ENCODE results near the gene FLVCR2.

The FLVCR2 gene

GRCh38 chr14:75628816-75629215 lies 50.4 kb downstream of the FLVCR2 start:
- H3K4me3 ChIP-seq (ENCODE audit: low read depth, low read length): no peak overlapping the region
- in situ Hi-C loops (cut with HindIII; ENCODE audit: low sequenced_read_pairs): no loop called here
- no peak for TF ChIP-seq CTCF (IDR thresholded peaks at IDR 0.05; ENCODE audit: low read depth, low read length, missing control alignments)
- no peak for DNase-seq (ENCODE audit: low read depth)

GRCh38 chr14:75630695-75631452 lies 52.5 kb downstream of the FLVCR2 start:
- in situ Hi-C loops (cut with HindIII; ENCODE audit: low sequenced_read_pairs): no loop called here
- H3K4me3 ChIP-seq (ENCODE audit: low read depth, low read length): no peak overlapping the region
- no peak for DNase-seq (ENCODE audit: low read depth)
- TF ChIP-seq CTCF (IDR thresholded peaks at IDR 0.05; ENCODE audit: low read depth, low read length, missing control alignments): no peak

GRCh38 chr14:75631453-75631831 lies 53.0 kb downstream of the FLVCR2 start:
- no peak overlapping the region for H3K4me3 ChIP-seq (ENCODE audit: low read depth, low read length)
- DNase-seq (ENCODE audit: low read depth): no peak
- TF ChIP-seq CTCF (IDR thresholded peaks at IDR 0.05; ENCODE audit: low read depth, low read length, missing control alignments): no peak
- in situ Hi-C loops (cut with HindIII; ENCODE audit: low sequenced_read_pairs): no loop called here

- DNase-seq (ENCODE audit: low read depth): no peak
- in situ Hi-C loops (cut with HindIII; ENCODE audit: low sequenced_read_pairs): no loop called here
- no peak for TF ChIP-seq CTCF (IDR thresholded peaks at IDR 0.05; ENCODE audit: low read depth, low read length, missing control alignments)
- H3K4me3 ChIP-seq (ENCODE audit: low read depth, low read length): no peak overlapping the region
These were observed 56.4 kb downstream of the FLVCR2 start for GRCh38 chr14:75634848-75635247.

GRCh38 chr14:75636100-75636692 lies 57.8 kb downstream of the FLVCR2 start:
- in situ Hi-C loops (cut with HindIII; ENCODE audit: low sequenced_read_pairs): no loop called here
- no peak for TF ChIP-seq CTCF (IDR thresholded peaks at IDR 0.05; ENCODE audit: low read depth, low read length, missing control alignments)
- no peak overlapping the region for H3K4me3 ChIP-seq (ENCODE audit: low read depth, low read length)
- DNase-seq (ENCODE audit: low read depth): no peak

- no peak for DNase-seq (ENCODE audit: low read depth)
- no peak overlapping the region for H3K4me3 ChIP-seq (ENCODE audit: low read depth, low read length)
- in situ Hi-C loops (cut with HindIII; ENCODE audit: low sequenced_read_pairs): no loop called here
- no peak for TF ChIP-seq CTCF (IDR thresholded peaks at IDR 0.05; ENCODE audit: low read depth, low read length, missing control alignments)
These were observed 62.5 kb downstream of the FLVCR2 start for GRCh38 chr14:75640876-75641275.

Measured in astrocyte of the cerebellum (primary cell).